H9 (cell line): ENCODE results near the gene TUNAR. TPM values are rescaled to one million over a fixed set of nuclear protein-coding genes. Genes with fewer than 3 reads are reported as not detected.

ENCODE experiments used
- DNase-seq: peaks from one replicate; pipeline ENCODE4 v3.0.0-alpha.2; 2017
- H2AFZ ChIP-seq: one replicate; pipeline ENCODE4 v1.6.1; 2013; ENCODE audit warnings: mild to moderate bottlenecking, low read length, control low read depth, moderate library complexity
- H2AK5ac ChIP-seq: 2 replicates; pipeline ENCODE4 v1.6.1; 2013; ENCODE audit warnings: low read length, control low read depth, mixed read lengths; ENCODE audit not compliant: insufficient read length
- H2BK120ac ChIP-seq: one replicate; pipeline ENCODE4 v1.6.1; 2013; ENCODE audit warnings: low read depth, mild to moderate bottlenecking, low read length, control low read depth, inconsistent platforms; ENCODE audit not compliant: poor library complexity, severe bottlenecking
- H2BK12ac ChIP-seq: 2 replicates; pipeline ENCODE4 v1.6.1; 2013; ENCODE audit warnings: low read length, control low read depth, mixed read lengths, low read depth; ENCODE audit not compliant: insufficient read length
- H2BK15ac ChIP-seq: 2 replicates; pipeline ENCODE4 v1.6.1; 2013; ENCODE audit warnings: low read depth, low read length, control low read depth
- H2BK20ac ChIP-seq: one replicate; pipeline ENCODE4 v1.6.1; 2013; ENCODE audit warnings: low read depth, mild to moderate bottlenecking, low read length, control low read depth, inconsistent platforms; ENCODE audit not compliant: poor library complexity, severe bottlenecking
- H2BK5ac ChIP-seq: 2 replicates; pipeline ENCODE4 v1.6.1; 2013; ENCODE audit warnings: low read length, control low read depth, mixed read lengths; ENCODE audit not compliant: insufficient read length
- H3K14ac ChIP-seq: 2 replicates; pipeline ENCODE4 v1.6.1; 2013; ENCODE audit warnings: low read length, control low read depth; ENCODE audit not compliant: insufficient read depth
- H3K18ac ChIP-seq: 2 replicates; pipeline ENCODE4 v1.6.1; 2013; ENCODE audit warnings: low read depth, mild to moderate bottlenecking, mixed read lengths, low read length, control low read depth; ENCODE audit not compliant: insufficient read length
- H3K23ac ChIP-seq: 2 replicates; pipeline ENCODE4 v1.6.1; 2013; ENCODE audit warnings: low read length, control low read depth, mixed read lengths, low read depth; ENCODE audit not compliant: insufficient read length
- H3K23me2 ChIP-seq: 2 replicates; pipeline ENCODE4 v1.6.1; 2013; ENCODE audit warnings: low read depth, mild to moderate bottlenecking, mixed read lengths, low read length, control low read depth; ENCODE audit not compliant: insufficient read length, poor library complexity, severe bottlenecking
- H3K27ac ChIP-seq: 2 replicates; pipeline ENCODE4 v1.5.1; 2013; ENCODE audit warnings: low read length, control low read depth, mixed read lengths, low read depth; ENCODE audit not compliant: insufficient read length
- H3K27me3 ChIP-seq: 2 replicates; pipeline ENCODE4 v1.6.1; 2013; ENCODE audit warnings: low read length, control low read depth, inconsistent platforms; ENCODE audit not compliant: insufficient read depth
- H3K4ac ChIP-seq: 2 replicates; pipeline ENCODE4 v1.6.1; 2013; ENCODE audit warnings: low read depth, mild to moderate bottlenecking, control low read depth, inconsistent platforms, low read length, moderate library complexity
- H3K4me1 ChIP-seq: 2 replicates; pipeline ENCODE4 v1.6.1; 2013; ENCODE audit warnings: low read length, control low read depth, inconsistent platforms; ENCODE audit not compliant: insufficient read depth
- H3K4me2 ChIP-seq: 2 replicates; pipeline ENCODE4 v1.6.1; 2013; ENCODE audit warnings: low read length, control low read depth, mixed read lengths; ENCODE audit not compliant: insufficient read length, insufficient read depth
- H3K56ac ChIP-seq: 2 replicates; pipeline ENCODE4 v1.6.1; 2013; ENCODE audit warnings: low read depth, mild to moderate bottlenecking, mixed read lengths, low read length, control low read depth; ENCODE audit not compliant: insufficient read length
- H3K79me1 ChIP-seq: 2 replicates; pipeline ENCODE4 v1.6.1; 2013; ENCODE audit warnings: low read depth, mild to moderate bottlenecking, moderate library complexity, low read length, control low read depth, inconsistent platforms; ENCODE audit not compliant: insufficient read depth, poor library complexity, severe bottlenecking
- H3K79me2 ChIP-seq: 2 replicates; pipeline ENCODE4 v1.6.1; 2013; ENCODE audit warnings: low read length, control low read depth, inconsistent platforms; ENCODE audit not compliant: insufficient read depth
- H3K9ac ChIP-seq: 2 replicates; pipeline ENCODE4 v1.6.1; 2013; ENCODE audit warnings: low read length, control low read depth, mixed read lengths; ENCODE audit not compliant: insufficient read length; ENCODE audit errors: extremely low read depth
- H3K9me3 ChIP-seq: one replicate; pipeline ENCODE4 v1.6.1; 2013; ENCODE audit warnings: low read depth, low read length, inconsistent platforms; ENCODE audit not compliant: control insufficient read depth
- H3T11ph ChIP-seq: one replicate; pipeline ENCODE4 v1.6.1; 2013; ENCODE audit warnings: mild to moderate bottlenecking, low read length, control low read depth, inconsistent platforms
- H4K20me1 ChIP-seq: one replicate; pipeline ENCODE4 v1.6.1; 2013; ENCODE audit not compliant: control insufficient read depth, insufficient read length, insufficient read depth
- H4K5ac ChIP-seq: 2 replicates; pipeline ENCODE4 v1.6.1; 2013; ENCODE audit warnings: low read depth, mild to moderate bottlenecking, mixed read lengths, low read length, control low read depth; ENCODE audit not compliant: insufficient read length
- H4K8ac ChIP-seq: replicated peaks from 2 replicates; pipeline ENCODE4 v1.6.1; 2013; ENCODE audit warnings: low read length, control low read depth, mixed read lengths, low read depth; ENCODE audit not compliant: insufficient read length
- H4K91ac ChIP-seq: 2 replicates; pipeline ENCODE4 v1.6.1; 2013; ENCODE audit warnings: low read depth, mild to moderate bottlenecking, moderate library complexity, mixed read lengths, low read length, control low read depth; ENCODE audit not compliant: insufficient read length
- H3K27ac Mint-ChIP-seq, 3 experiments: 2 replicates in 2 of 3; 3 replicates in 1 of 3; pipeline ENCODE4 v1.8.0; 2020 to 2021; ENCODE audit warnings: mixed read lengths in 3 of 3, mild to moderate bottlenecking in 1 of 3, moderate library complexity in 1 of 3
- H3K27me3 Mint-ChIP-seq: 2 replicates; pipeline ENCODE4 v1.8.0; 2021; ENCODE audit warnings: low read depth, mild to moderate bottlenecking, moderate library complexity, mixed read lengths
- H3K36me3 Mint-ChIP-seq, 3 experiments: 2 replicates in 2 of 3; 3 replicates in 1 of 3; pipeline ENCODE4 v1.8.0; 2020 to 2021; ENCODE audit warnings: low read depth in 3 of 3, mixed read lengths in 3 of 3; ENCODE audit not compliant: insufficient read depth in 1 of 3
- H3K4me1 Mint-ChIP-seq, 2 experiments: 2 replicates each; pipeline ENCODE4 v1.8.0; 2020; ENCODE audit warnings: mixed read lengths in 2 of 2
- H3K4me3 Mint-ChIP-seq, 2 experiments: 2 replicates in 1 of 2; 3 replicates in 1 of 2; pipeline ENCODE4 v1.8.0; 2020 to 2021; ENCODE audit warnings: mild to moderate bottlenecking in 2 of 2, mixed read lengths in 2 of 2, moderate library complexity in 1 of 2
- H3K9me3 Mint-ChIP-seq, 2 experiments: 2 replicates in 1 of 2; 3 replicates in 1 of 2; pipeline ENCODE4 v1.8.0; 2020; ENCODE audit warnings: mild to moderate bottlenecking in 2 of 2, mixed read lengths in 2 of 2, moderate library complexity in 1 of 2
- WGBS: extraction: QIAGEN DNeasy Blood & Tissue Kit; methylation state at CpG from one replicate; pipeline ENCODE4 v1.1.7; 2013; ENCODE audit warnings: missing lambda C conversion rate, low lambda C conversion rate, mixed read lengths; ENCODE audit not compliant: insufficient read length; ENCODE audit errors: extremely low coverage; 5-methylcytosine and 5-hydroxymethylcytosine counted together
- total RNA-seq: library from RNA; stranded (reverse); gene quantifications from 2 replicates; pipeline ENCODE4 v1.2.1, GENCODE V29; 2021
- TF ChIP-seq, protein P1 (sequence below): fragments of 200-600 bp; sonication (generic); conservative IDR thresholded peaks from 3 replicates; pipeline ENCODE4 v1.8.0; 2021; ENCODE audit warnings: antibody characterized with exemption, mild to moderate bottlenecking

The TUNAR gene
- total RNA-seq, 1 experiment from 2014 or later, result 26.2 TPM

- Histone ChIP-seq H3K18ac (no peak overlapping the region), H2BK12ac (no peak overlapping the region), H2BK5ac (no peak overlapping the region), H3K79me1 (no peaks in the 10 kb centered on the region), H3K4ac (no peak overlapping the region), H3K23ac (no peak overlapping the region), H3K56ac (no peak overlapping the region), H3K4me1 (peaks cover 7% of the 10 kb centered on the region; the same call in 1 of the 2 replicates), H4K8ac (no peak overlapping the region), H3K4me2 (no peak overlapping the region), H3K27me3 (no peaks in the 10 kb centered on the region), H4K5ac (no peak overlapping the region), H3K23me2 (no peaks in the 10 kb centered on the region), H3K9ac (no peak overlapping the region), H4K91ac (no peak overlapping the region), H2AK5ac (no peak overlapping the region), H3K9me3 (no peaks in the 10 kb centered on the region), H2BK15ac (no peak overlapping the region), H3K14ac (no peak overlapping the region), H3K79me2 (peaks cover 3% of the 10 kb centered on the region; the same call in 1 of the 2 replicates), H2BK20ac (no peak overlapping the region), H2AFZ (no peak overlapping the region), H3T11ph (no peak overlapping the region), H3K27ac (no peak overlapping the region), H4K20me1 (no peaks in the 10 kb centered on the region), H2BK120ac (no peak overlapping the region)
- Mint-ChIP-seq H3K9me3 (no peaks in the 10 kb centered on the region; a peak in 1 of 5 replicates), H3K4me3 (no peak overlapping the region), H3K4me1 (peaks cover 55 to 58% of the 10 kb centered on the region in 2 experiments), H3K27ac (peak overlapping the region in 2 of 3 experiments; percentile 4 to 9; a peak in 2 of 7 replicates), H3K36me3 (peaks cover 4 to 15% (median 11%) of the 10 kb centered on the region in 3 experiments; a peak in 6 of 7 replicates), H3K27me3 (no peaks in the 10 kb centered on the region)
- DNase-seq, result no peak
- no CpG with 5 or more reads among the region's 7 CpGs for WGBS
- TF ChIP-seq, protein P1, sequence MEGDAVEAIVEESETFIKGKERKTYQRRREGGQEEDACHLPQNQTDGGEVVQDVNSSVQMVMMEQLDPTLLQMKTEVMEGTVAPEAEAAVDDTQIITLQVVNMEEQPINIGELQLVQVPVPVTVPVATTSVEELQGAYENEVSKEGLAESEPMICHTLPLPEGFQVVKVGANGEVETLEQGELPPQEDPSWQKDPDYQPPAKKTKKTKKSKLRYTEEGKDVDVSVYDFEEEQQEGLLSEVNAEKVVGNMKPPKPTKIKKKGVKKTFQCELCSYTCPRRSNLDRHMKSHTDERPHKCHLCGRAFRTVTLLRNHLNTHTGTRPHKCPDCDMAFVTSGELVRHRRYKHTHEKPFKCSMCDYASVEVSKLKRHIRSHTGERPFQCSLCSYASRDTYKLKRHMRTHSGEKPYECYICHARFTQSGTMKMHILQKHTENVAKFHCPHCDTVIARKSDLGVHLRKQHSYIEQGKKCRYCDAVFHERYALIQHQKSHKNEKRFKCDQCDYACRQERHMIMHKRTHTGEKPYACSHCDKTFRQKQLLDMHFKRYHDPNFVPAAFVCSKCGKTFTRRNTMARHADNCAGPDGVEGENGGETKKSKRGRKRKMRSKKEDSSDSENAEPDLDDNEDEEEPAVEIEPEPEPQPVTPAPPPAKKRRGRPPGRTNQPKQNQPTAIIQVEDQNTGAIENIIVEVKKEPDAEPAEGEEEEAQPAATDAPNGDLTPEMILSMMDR, result no peak
Observed at GRCh38 chr14:95885278-95885677, 8.6 kb downstream of the TUNAR start.
